Mesothelial cell of epicardium (in vitro differentiated cells): ENCODE measurements around the gene SNRPE. TPM values are rescaled to one million over a fixed set of nuclear protein-coding genes. Genes with fewer than 3 reads are reported as not detected.
"Not testable (repeated sequence)": the region's sequence is repeated elsewhere in the genome, so short reads cannot be mapped to it uniquely, and the experiment has no call there.

Experiments used
- DNase-seq, 2 experiments: peaks; one replicate each; pipeline ENCODE4 v3.0.0; 2021; ENCODE audit warnings: low spot score in 2 of 2; ENCODE audit not compliant: unreplicated experiment in 2 of 2
- H3K27ac Mint-ChIP-seq: 2 replicates; pipeline ENCODE4 v1.8.0; 2021; ENCODE audit warnings: mixed read lengths
- H3K27me3 Mint-ChIP-seq: 2 replicates; pipeline ENCODE4 v1.8.0; 2021; ENCODE audit warnings: low read depth, mixed read lengths
- H3K36me3 Mint-ChIP-seq: 2 replicates; pipeline ENCODE4 v1.8.0; 2021; ENCODE audit warnings: mixed read lengths
- H3K4me1 Mint-ChIP-seq: 2 replicates; pipeline ENCODE4 v1.8.0; 2021; ENCODE audit warnings: mixed read lengths
- H3K4me3 Mint-ChIP-seq: 2 replicates; pipeline ENCODE4 v1.8.0; 2021; ENCODE audit warnings: mild to moderate bottlenecking, moderate library complexity, mixed read lengths
- H3K9me3 Mint-ChIP-seq: 2 replicates; pipeline ENCODE4 v1.8.0; 2021; ENCODE audit warnings: mixed read lengths
- CTCF ChIP-seq: fragments of 200-600 bp; sonication (generic); IDR thresholded peaks from one replicate; pipeline ENCODE4 v1.5.0; 2021; ENCODE audit warnings: antibody characterized with exemption; ENCODE audit not compliant: unreplicated experiment
- total RNA-seq: library from RNA; stranded (reverse); gene quantifications from 3 replicates; pipeline ENCODE4 v1.2.1, GENCODE V29; 2021

SNRPE gene
- total RNA-seq, 1 donor from 2014 or later = 186 TPM

GRCh38 chr1:203842559-203842876 is 18.9 kb upstream of the SNRPE start:
- no peaks in the 10 kb centered on the region for H3K27me3 Mint-ChIP-seq
- peaks cover 15% of the 10 kb centered on the region for H3K4me1 Mint-ChIP-seq
- no peak for DNase-seq
- H3K36me3 Mint-ChIP-seq = peaks cover 64% of the 10 kb centered on the region
- H3K27ac Mint-ChIP-seq = no peak overlapping the region
- no peak overlapping the region for H3K4me3 Mint-ChIP-seq
- no peak for TF ChIP-seq CTCF
- no peaks in the 10 kb centered on the region for H3K9me3 Mint-ChIP-seq

GRCh38 chr1:203843435-203843834 is 18.0 kb upstream of the SNRPE start:
- no peak overlapping the region for H3K4me3 Mint-ChIP-seq
- no peaks in the 10 kb centered on the region for H3K27me3 Mint-ChIP-seq
- H3K9me3 Mint-ChIP-seq = no peaks in the 10 kb centered on the region
- no peak for TF ChIP-seq CTCF
- H3K27ac Mint-ChIP-seq = no peak overlapping the region
- H3K36me3 Mint-ChIP-seq = peaks cover 59% of the 10 kb centered on the region
- H3K4me1 Mint-ChIP-seq = peaks cover 11% of the 10 kb centered on the region
- no peak for DNase-seq

DNA sequence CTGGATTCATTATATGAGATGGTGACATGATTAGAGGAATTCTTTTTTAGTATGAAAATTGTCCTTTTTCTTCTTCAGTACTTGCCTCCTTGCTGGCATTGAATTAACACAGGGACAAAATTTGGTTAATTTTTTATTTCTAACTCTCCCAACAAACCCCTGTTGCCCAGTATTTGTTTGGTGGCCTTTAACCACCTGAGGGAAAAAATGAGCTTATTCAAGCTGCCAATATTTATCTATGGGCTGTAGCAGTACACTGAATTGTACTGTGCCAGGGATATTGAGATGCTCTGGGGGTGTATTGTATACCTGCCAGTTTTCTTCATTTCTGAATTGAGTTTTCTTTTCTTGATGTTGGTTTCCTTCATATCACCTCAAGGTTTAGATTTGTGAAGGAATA is 8.3 kb upstream of the SNRPE start:
- H3K9me3 Mint-ChIP-seq, H3K27ac Mint-ChIP-seq, DNase-seq, H3K4me3 Mint-ChIP-seq, H3K27me3 Mint-ChIP-seq, H3K4me1 Mint-ChIP-seq: not testable (repeated sequence)
- H3K36me3 Mint-ChIP-seq = peaks cover 22% of the 10 kb centered on the region

DNA sequence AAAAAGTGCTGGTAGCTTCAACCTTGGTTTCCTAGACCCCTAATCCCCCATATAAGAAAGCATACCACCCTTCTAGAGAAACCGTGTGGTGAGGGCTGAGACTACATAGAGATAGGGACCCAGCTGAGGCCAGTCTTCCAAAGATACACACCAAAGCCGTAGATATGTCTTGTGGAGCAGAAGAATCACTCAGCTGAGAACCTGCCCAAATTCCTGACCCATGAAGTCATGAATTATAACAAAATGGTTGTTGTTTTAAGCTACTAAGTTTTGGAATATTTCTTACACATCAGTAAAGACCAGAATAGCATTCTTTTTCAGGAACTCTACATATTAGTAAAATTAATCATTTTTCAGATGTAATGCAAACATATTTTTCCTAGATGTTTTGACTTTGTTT is 3.3 kb upstream of the SNRPE start:
- no peak for TF ChIP-seq CTCF
- Mint-ChIP-seq H3K4me3 (no peak overlapping the region), H3K9me3 (no peaks in the 10 kb centered on the region), H3K27me3 (no peaks in the 10 kb centered on the region), H3K27ac (peak overlapping the region; percentile 89), H3K36me3 (peaks cover 6% of the 10 kb centered on the region), H3K4me1 (peaks cover 30% of the 10 kb centered on the region)
- DNase-seq = no peak

GRCh38 chr1:203858975-203859374 is 2.4 kb upstream of the SNRPE start:
- H3K4me1 Mint-ChIP-seq = peaks cover 34% of the 10 kb centered on the region
- no peaks in the 10 kb centered on the region for H3K9me3 Mint-ChIP-seq
- no peak overlapping the region for H3K27ac Mint-ChIP-seq
- peaks cover 8% of the 10 kb centered on the region for H3K36me3 Mint-ChIP-seq
- H3K4me3 Mint-ChIP-seq = no peak overlapping the region
- H3K27me3 Mint-ChIP-seq = no peaks in the 10 kb centered on the region
- no peak for TF ChIP-seq CTCF
- DNase-seq = no peak

DNA sequence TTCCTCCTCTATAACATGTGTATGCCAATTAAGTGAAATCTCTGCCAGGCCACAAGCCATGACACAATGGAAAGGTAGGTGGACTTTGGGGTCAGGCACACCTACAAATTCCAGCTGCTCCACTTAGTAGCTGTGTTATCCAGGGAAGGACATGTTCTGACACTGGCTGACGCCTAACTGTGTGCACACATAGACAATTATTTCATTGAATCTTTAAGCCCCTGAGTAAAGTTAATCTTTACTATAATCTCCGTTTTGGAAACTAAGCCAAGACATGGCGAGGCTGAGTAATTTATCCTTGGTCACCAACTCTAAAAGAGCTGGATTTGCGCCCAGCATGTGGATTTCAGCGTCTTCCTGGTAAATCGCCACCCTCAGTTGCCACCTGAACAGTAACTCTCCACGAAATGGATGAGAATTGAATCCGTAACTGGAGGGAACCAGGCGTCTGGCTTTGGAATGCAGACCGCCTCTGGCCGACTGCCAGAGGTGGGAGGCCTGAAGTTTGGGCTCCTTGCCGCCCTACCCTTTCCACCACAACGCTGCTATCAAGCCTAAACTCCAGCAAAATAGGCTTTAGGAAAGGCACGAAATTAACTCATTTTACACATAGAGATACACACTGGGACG is 888 bp upstream of the SNRPE start:
- peak overlapping the region; percentile 94 for H3K4me3 Mint-ChIP-seq
- no peaks in the 10 kb centered on the region for H3K9me3 Mint-ChIP-seq
- TF ChIP-seq CTCF = no peak
- H3K27me3 Mint-ChIP-seq = no peaks in the 10 kb centered on the region
- H3K36me3 Mint-ChIP-seq = peaks cover 12% of the 10 kb centered on the region
- DNase-seq = peak in 1 of 2 experiments; percentile 58
- H3K27ac Mint-ChIP-seq = peak overlapping the region; percentile 93
- H3K4me1 Mint-ChIP-seq = peaks cover 34% of the 10 kb centered on the region
